Erythroblast (primary cell): ENCODE data around the gene PRKCI.
"Not testable (repeated sequence)": the region's sequence is repeated elsewhere in the genome, so short reads cannot be mapped to it uniquely, and the experiment has no call there.

ENCODE experiments used
- DNase-seq, 2 experiments: peaks; one replicate each; lab custom pipeline; 2025; lab: John Stamatoyannopoulos, UW
- GATA1 ChIP-seq: IDR thresholded peaks from 2 replicates; pipeline ENCODE4 v1.6.1; 2011; ENCODE audit warnings: low read depth, mild to moderate bottlenecking, control low read depth, low read length, moderate library complexity
- POLR2A ChIP-seq: IDR thresholded peaks from 2 replicates; pipeline ENCODE4 v1.6.1; 2011; ENCODE audit warnings: mild to moderate bottlenecking, low read length

PRKCI gene

DNA sequence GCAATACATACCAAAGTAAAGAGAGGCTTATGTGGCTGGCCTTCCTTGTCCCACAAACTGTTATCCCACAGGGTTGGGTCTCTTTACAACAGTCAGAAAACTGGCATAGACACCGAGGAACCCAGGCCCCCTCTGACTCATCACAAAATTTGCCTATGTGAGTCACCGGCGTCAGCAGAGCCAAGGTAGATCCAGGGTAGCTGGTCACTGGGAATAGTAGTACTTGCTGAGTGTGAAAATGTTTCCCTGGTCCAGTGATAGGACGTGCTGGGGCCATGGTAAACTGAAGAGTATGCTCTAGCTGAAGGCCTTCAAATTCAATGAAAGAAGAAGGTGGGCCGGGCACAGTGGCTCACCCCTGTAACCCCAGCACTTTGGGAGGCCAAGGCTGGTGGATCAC, 108.1 kb downstream of the PRKCI start:
- DNase-seq = no peak
- TF ChIP-seq GATA1 = no peak
- no peak for TF ChIP-seq POLR2A

DNA sequence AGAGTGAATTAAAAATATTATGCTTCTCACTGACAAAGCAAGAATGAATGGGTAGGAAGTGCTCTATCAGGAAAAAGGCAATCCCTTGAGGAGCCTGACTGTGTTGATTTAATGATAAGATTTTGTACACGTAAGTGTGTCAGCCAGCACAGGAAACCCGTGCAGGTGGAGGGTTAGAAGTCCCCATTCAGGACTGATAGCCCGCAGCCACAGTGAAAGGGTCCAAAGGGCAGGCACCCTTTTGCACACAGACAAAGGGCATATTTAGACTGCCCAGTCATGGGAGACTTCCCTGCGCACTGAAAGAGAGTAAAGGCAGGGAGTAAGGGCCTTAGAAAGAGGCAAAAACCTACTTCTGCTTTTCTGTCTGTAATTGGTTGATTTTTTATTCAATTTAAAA, 108.9 kb downstream of the PRKCI start:
- DNase-seq = no peak
- TF ChIP-seq GATA1 (no peak), POLR2A (no peak)

DNA sequence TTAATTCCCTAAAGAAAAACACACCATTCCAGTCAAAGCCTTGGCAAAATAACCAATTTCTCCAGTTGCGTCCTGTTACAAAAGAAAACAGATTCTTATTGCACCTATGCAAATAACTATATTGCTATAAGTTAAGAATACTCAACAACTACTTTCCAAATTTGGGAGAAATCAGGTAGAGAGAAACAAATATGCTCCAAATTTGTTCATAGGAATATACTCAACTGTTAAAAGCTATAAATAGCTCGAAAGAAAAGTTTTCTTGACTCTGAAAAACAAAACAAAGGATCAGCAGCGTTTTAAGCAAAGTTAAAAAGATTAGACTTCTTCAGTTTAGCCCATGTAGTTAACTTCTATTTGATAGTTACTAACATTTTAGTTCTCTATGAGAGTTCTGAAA, 115.2 kb downstream of the PRKCI start:
- TF ChIP-seq GATA1 (no peak), POLR2A (no peak)
- no peak for DNase-seq

DNA sequence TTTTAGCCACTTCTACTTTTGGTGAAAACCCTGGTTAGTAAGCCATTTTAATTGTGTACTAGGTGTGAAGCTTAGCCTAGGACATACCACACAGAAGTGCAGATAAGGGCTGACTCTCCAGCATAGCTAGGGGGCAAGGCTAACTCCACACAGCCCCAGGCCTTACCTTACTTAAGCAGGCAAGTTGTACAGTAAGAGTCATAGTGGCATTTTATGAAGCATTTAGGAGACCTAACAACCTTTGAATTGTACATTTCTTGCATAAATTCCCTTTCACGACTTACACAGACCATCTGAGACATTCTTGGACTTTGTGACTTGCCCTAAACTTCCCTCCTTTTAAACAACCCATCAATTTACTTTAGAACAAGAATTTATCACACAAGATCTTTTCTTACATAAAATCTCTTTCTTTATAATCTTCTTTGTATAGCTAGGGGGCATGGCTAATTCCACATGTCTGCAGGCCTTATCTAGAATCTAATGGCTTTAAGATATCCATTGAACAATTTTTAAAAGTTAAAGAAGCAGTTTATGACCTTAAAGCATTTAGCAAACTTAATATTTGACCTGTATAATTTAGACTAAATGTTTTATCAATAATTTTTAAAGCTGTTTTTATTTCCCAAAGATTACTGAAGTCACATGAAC, 116.6 kb downstream of the PRKCI start:
- no peak for DNase-seq
- TF ChIP-seq POLR2A (no peak), GATA1 (no peak)

DNA sequence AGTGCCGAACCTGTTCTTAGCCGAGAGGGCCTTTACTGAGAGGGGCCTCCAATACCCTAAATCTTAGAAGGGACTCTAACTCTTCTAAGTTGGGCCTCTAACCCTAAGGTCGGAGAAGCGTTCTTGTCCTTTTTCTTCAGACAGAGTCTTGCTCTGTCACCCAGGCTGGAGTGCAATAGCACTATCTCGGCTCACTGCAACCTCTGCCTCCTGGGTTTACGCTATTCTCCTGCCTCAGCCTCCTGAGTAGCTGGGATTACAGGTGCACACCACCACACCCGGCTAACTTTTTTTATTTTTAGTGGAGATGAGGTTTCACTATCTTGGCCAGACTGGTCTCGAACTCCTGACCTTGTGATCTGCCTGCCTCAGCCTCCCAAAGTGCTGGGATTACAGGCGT, 120.0 kb downstream of the PRKCI start:
- not testable (repeated sequence) for DNase-seq

DNA sequence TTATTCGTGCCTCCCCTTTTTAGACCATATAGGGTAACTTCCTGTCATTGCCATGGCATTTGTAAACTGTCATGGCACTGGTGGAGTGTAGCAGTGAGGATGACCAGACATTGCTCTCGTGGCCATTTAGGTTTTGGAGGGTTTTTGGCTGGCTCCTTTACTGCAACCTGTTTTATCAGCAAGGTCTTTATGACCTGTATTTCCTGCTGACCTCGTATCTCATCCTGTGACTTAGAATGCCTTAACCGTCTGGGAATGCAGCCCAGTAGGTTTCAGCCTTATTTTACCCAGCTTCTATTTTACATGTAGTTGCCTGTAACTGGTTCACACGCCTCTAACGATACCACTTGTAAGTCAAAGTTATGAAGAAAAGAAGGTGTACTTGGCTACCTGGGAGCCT, 121.6 kb downstream of the PRKCI start:
- not testable (repeated sequence) for DNase-seq

DNA sequence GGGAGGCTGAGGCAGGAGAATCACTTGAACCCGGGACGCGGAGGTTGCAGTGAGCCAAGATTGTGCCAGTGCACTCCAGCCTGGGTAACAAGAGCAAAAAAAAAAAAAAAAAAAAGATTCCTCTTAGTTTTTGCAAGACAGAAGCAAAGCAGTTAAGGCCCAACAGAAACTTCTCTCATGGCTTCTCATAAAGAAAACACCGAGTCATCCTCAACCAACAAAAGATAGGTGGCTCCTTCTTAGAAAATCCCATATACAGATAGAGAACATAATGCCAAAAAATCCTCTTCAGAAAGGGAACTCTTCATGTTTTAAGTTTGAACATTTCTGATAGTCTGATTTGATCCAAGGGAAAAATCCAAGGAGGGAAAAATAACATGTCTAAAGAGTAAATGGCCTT, 122.7 kb downstream of the PRKCI start:
- no peak for DNase-seq
- TF ChIP-seq POLR2A (no peak), GATA1 (no peak)

DNA sequence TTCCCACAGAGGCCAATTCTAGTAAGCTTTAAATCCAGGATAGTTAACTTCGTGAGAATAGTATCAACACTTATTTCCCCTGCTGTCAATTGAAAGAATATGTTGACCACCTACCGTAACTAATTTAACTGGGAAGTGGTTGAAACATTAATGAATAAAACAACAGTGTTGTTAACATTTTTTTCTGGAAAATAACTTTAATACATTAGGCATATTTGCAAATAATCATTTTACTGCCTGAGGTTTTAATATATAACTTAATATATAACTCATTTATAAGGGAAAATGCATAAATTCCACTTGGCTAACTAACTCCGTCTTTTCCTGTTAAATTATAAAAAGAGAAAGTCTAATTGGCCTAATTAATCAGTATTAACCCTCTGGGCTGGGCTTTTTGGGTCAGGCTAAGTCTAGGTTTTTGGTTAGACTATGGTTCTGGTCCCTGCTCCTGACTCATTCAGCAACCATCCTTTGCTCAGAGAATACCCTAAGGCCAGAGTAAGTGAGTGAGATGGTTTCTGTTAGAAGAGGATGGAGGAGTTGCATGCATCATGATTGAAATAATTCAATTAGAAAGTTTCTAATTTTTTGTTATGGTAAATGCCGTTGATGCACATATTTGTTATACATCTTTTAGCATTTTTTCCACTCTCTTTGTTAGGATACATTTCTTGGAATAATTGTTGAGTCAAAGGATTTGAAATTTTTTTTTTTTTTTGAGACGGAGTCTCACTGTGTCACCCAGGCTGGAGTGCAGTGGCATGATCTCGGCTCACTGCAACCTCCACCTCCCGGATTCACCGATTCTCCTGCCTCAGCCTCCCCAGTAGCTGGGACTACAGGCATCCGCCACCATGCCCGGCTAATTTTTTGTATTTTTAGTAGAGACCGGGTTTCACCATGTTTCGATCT, 124.5 kb downstream of the PRKCI start:
- no peak for DNase-seq
- TF ChIP-seq GATA1 (no peak), POLR2A (no peak)

DNA sequence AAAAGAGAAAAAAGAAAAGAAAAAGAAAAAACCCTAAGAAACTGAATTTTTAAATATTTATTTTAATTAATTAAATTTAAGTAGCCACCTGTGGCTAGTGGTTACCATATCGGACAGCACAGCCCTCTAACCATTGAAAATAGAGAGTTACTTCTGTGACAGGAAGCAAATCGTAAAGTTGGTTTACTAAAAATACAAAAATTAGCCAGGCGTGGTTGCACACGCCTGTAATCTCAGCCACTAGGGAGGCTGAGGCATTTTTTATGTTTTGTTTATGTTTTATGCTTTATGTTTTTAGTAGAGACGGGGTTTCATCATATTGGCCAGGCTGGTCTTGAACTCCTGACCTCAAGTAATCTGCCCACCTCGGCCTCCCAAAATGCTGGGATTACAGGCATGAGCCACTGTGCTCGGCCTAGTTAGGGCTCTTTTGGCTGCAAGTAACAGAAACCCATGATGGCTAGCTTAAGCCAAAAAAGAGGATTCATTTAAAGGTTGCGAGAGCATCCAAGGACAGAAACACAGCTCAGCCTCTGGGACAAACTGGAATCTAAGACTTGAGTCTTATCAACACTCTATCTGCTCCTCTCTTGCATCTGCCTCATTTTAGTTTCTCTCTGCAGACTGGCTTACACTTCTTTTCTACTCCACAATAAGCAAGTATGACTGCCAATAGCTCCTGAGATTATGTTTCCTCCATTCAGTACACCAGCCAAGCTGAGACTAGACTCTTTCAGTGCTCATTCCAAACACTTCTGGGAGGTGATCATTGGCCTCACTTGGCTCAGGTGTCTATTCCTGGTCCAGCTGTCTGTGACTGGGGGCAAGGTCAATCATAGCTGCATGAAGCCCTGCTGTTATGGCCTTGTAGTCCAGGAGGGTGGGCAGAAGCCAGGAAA, 128.5 kb downstream of the PRKCI start:
- TF ChIP-seq POLR2A (no peak), GATA1 (no peak)

DNA sequence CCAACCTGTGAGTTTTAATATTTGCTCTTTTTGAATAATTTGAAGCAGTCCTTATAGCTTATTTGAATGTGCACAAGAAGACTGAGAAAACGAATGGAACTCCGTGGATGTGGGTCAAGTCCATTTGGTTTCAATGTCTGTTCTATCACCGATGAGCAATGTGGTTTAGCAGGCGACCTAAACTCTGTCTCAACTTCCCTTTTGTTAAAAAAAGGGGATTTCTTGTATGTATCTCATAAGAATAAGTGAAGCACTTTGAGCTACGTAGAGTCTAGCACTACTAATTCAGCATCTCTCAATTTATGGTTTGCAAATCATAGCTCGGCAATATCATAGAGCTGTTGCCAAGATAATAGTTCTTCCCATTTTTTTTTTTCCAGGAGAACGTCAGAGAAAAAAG, 130.7 kb downstream of the PRKCI start:
- DNase-seq = no peak
- TF ChIP-seq POLR2A (no peak), GATA1 (no peak)

More for the DNA sequence above, 128.5 kb downstream of the PRKCI start:
- DNase-seq = no peak

DNA sequence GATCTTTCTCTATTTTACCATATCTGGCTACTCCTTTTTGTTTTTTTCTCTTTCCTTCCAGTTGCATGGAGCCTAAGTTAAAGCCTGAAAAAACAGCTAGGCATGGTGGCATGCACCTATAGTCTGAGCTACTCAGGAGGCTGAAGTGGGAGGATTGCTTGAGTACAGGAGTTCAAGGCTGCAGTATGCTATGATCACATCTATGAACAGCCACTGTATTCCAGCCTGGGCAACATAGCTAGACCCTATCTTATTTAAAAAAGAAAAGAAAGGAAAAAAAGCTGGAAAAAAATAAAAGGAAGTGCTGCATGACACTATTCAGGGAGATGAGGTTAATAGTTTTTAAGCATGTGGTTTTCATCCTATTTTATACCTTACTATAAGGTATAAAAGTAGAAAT, 131.3 kb downstream of the PRKCI start:
- no peak for DNase-seq
- no peak for TF ChIP-seq POLR2A
- TF ChIP-seq GATA1 = no peak

DNA sequence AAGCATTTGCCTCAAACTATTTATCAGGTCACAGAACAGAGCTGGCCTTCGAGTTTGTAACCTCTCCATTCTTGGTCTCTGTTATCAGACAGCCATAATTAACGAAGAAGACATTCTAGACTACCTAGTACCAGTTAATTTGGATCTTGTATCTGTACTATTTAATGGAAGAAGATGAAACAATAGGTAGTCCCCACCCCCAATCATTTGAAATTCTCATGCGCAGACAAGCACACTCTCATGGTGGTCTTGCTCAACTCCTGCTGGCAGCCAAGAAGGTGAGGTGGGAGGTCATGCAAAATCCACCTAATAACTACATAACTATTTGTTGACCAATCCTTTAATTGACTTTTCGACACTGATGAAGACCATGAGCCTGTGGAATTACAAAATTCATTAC, 132.5 kb downstream of the PRKCI start:
- no peak for DNase-seq
- TF ChIP-seq POLR2A (no peak), GATA1 (no peak)
